PC-3 (cell line): ENCODE results near the gene C19orf12. TPM values are rescaled to one million over a fixed set of nuclear protein-coding genes. Genes with fewer than 3 reads are reported as not detected.

ENCODE experiments used
- ATAC-seq: fragments of 200-7000 bp; cut with Tn5 transposase; 2 replicates; pipeline ENCODE4 v1.9.1; 2020; ENCODE audit warnings: mild to moderate bottlenecking, moderate library complexity
- BruUV-seq: library from RNA; stranded (reverse); fragments of 400-500 nt; replicated peaks from 2 replicates; lab custom pipeline; 2021; lab: Mats Ljungman, UMichigan
- CTCF ChIA-PET: fragments of 300-600 bp; sonication (Branson Sonifier 250); formaldehyde crosslinking; loops from one replicate; lab custom pipeline; 2022; ENCODE audit warnings: antibody characterized with exemption; lab: Charles Lee
- POLR2A ChIA-PET: fragments of 300-600 bp; sonication (Branson Sonifier 250); formaldehyde crosslinking; loops from one replicate; lab custom pipeline; 2022; ENCODE audit warnings: antibody characterized with exemption; ENCODE audit not compliant: unreplicated experiment; lab: Charles Lee
- DNase-seq: peaks from one replicate; pipeline ENCODE4 v3.0.0-alpha.2; 2015
- H2AFZ ChIP-seq: fragments of 300-600 bp; sonication (generic); 2 replicates; pipeline ENCODE4 v1.6.0; 2016; ENCODE audit warnings: antibody characterized with exemption, low read length
- H3F3A ChIP-seq: fragments of 300-600 bp; sonication (generic); one replicate; pipeline ENCODE4 v1.6.0; 2017; ENCODE audit warnings: antibody characterized with exemption, low read length, control low read depth, mild to moderate bottlenecking; ENCODE audit not compliant: unreplicated experiment
- H3K27ac ChIP-seq: fragments of 300-600 bp; sonication (generic); 2 replicates; pipeline ENCODE4 v1.5.1; 2016; ENCODE audit warnings: mild to moderate bottlenecking, low read length
- H3K27me3 ChIP-seq: fragments of 300-600 bp; sonication (generic); 2 replicates; pipeline ENCODE4 v1.6.1; 2016; ENCODE audit warnings: low read length, mixed read lengths
- H3K36me3 ChIP-seq: fragments of 300-600 bp; sonication (generic); 2 replicates; pipeline ENCODE4 v1.6.1; 2016; ENCODE audit warnings: low read depth, mixed run types, low read length, mixed read lengths
- H3K4me1 ChIP-seq: fragments of 300-600 bp; sonication (generic); 2 replicates; pipeline ENCODE4 v1.5.1; 2016; ENCODE audit warnings: low read length; ENCODE audit not compliant: insufficient read depth
- H3K4me2 ChIP-seq: fragments of 300-600 bp; sonication (generic); 2 replicates; pipeline ENCODE4 v1.6.0; 2016; ENCODE audit warnings: low read length
- H3K4me3 ChIP-seq: fragments of 300-600 bp; sonication (generic); 2 replicates; pipeline ENCODE4 v1.5.1; 2016; ENCODE audit warnings: mild to moderate bottlenecking, low read length, mixed read lengths
- H3K79me2 ChIP-seq: fragments of 300-600 bp; sonication (generic); 2 replicates; pipeline ENCODE4 v1.6.1; 2017; ENCODE audit warnings: low read length, mixed read lengths
- H3K9ac ChIP-seq: fragments of 300-600 bp; sonication (generic); 2 replicates; pipeline ENCODE4 v1.6.0; 2016; ENCODE audit warnings: mild to moderate bottlenecking, low read length
- H3K9me2 ChIP-seq: fragments of 300-600 bp; sonication (generic); replicated peaks from 2 replicates; pipeline ENCODE4 v1.6.1; 2016; ENCODE audit warnings: mixed run types, low read length, mixed read lengths
- H3K9me3 ChIP-seq: fragments of 300-600 bp; sonication (generic); 2 replicates; pipeline ENCODE4 v1.6.1; 2016; ENCODE audit warnings: low read length, mixed read lengths
- H4K20me1 ChIP-seq: fragments of 300-600 bp; sonication (generic); 2 replicates; pipeline ENCODE4 v1.6.1; 2016; ENCODE audit warnings: low read length, mixed read lengths
- CTCF ChIP-seq: fragments of 300-600 bp; sonication (generic); conservative IDR thresholded peaks from 2 replicates; pipeline ENCODE4 v1.5.1; 2017; ENCODE audit warnings: antibody characterized with exemption, low read depth, mild to moderate bottlenecking, low read length
- EZH2 ChIP-seq: fragments of 300-600 bp; sonication (generic); IDR thresholded peaks from one replicate; pipeline ENCODE4 v1.6.1; 2017; ENCODE audit warnings: antibody characterized with exemption, mild to moderate bottlenecking, low read length; ENCODE audit not compliant: unreplicated experiment
- EZH2phosphoT487 ChIP-seq: fragments of 300-600 bp; sonication (generic); IDR thresholded peaks from 2 replicates; pipeline ENCODE4 v1.6.1; 2018; ENCODE audit warnings: mild to moderate bottlenecking, antibody characterized with exemption, low read length, borderline replicate concordance
- intact Hi-C: fragments of 100-400 bp; cut with micrococcal nuclease; formaldehyde crosslinking; loops from 2 replicates; pipeline ENCODE4 v1.9.0; 2023
- total RNA-seq: library from RNA; depleted of rRNA; stranded (reverse); fragments of >200 nt; gene quantifications from 2 replicates; pipeline ENCODE4 v1.2.3, GENCODE V29; 2014

Gene C19orf12
- total RNA-seq, 1 experiment from 2014 or later: 11.8 TPM

GRCh38 chr19:29751932-29752331 is 36.9 kb upstream of the C19orf12 start:
- Histone ChIP-seq H3K4me1 (no peaks in the 10 kb centered on the region), H3K9me3 (no peaks in the 10 kb centered on the region), H3K4me2 (no peak overlapping the region), H3K27ac (no peak overlapping the region), H4K20me1 (no peaks in the 10 kb centered on the region), H3K36me3 (no peaks in the 10 kb centered on the region), H3K27me3 (no peaks in the 10 kb centered on the region), H3K79me2 (no peaks in the 10 kb centered on the region), H3F3A (no peaks in the 10 kb centered on the region), H3K9ac (no peak overlapping the region), H3K4me3 (no peak overlapping the region), H3K9me2 (no peaks in the 10 kb centered on the region), H2AFZ (no peak overlapping the region)
- no TSS peak for BruUV-seq
- ATAC-seq: no peak
- CTCF ChIA-PET: no interaction called here
- DNase-seq: no peak
- POLR2A ChIA-PET: no interaction called here
- TF ChIP-seq CTCF (no peak), EZH2 (no peak), EZH2phosphoT487 (no peak)
- intact Hi-C loops: no loop called here

DNA sequence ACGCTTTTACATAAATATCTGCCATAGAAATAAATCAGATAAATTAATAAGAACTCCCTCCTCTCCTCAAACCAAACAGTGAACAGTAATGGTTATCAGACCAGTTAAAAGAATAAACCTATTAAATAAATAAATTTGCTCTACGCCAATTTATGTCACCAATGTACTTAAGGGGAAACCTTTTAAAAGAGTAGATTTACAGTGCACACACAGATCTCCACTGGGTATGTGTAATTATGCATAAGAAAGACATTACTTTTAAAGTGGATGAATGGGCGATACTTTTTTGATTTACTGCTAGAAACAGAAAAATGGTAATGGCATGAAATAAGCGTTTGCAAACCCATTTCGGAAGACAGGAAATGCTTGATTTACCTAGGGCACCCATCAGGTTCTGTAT is 34.9 kb upstream of the C19orf12 start:
- TF ChIP-seq CTCF: no peak
- no peak for TF ChIP-seq EZH2
- TF ChIP-seq EZH2phosphoT487: no peak
- ATAC-seq: no peak
- intact Hi-C loops: no loop called here
- no peaks in the 10 kb centered on the region for H3F3A ChIP-seq
- no peaks in the 10 kb centered on the region for H3K4me1 ChIP-seq
- POLR2A ChIA-PET: interaction anchor here (0.5 kb wide), 1 partner anchor 67 kb away, joined by 9 read pairs; no protein-coding TSS in a partner anchor
- no peak overlapping the region for H2AFZ ChIP-seq
- no peaks in the 10 kb centered on the region for H3K9me3 ChIP-seq
- no peaks in the 10 kb centered on the region for H3K36me3 ChIP-seq
- no peak for DNase-seq
- H3K27ac ChIP-seq: no peak overlapping the region
- BruUV-seq: no TSS peak
- H3K79me2 ChIP-seq: no peaks in the 10 kb centered on the region
- H3K4me3 ChIP-seq: no peak overlapping the region
- CTCF ChIA-PET: no interaction called here
- no peak overlapping the region for H3K4me2 ChIP-seq
- no peak overlapping the region for H3K9ac ChIP-seq
- H4K20me1 ChIP-seq: no peaks in the 10 kb centered on the region
- no peaks in the 10 kb centered on the region for H3K27me3 ChIP-seq
- H3K9me2 ChIP-seq: no peaks in the 10 kb centered on the region

- Histone ChIP-seq H3K9me2 (no peaks in the 10 kb centered on the region), H3K4me3 (no peak overlapping the region), H3K27ac (no peak overlapping the region), H3K9ac (no peak overlapping the region), H3K4me1 (no peaks in the 10 kb centered on the region), H3K27me3 (no peaks in the 10 kb centered on the region), H4K20me1 (no peaks in the 10 kb centered on the region), H3F3A (no peaks in the 10 kb centered on the region), H3K9me3 (no peaks in the 10 kb centered on the region), H3K79me2 (no peaks in the 10 kb centered on the region), H2AFZ (no peak overlapping the region), H3K4me2 (no peak overlapping the region), H3K36me3 (no peaks in the 10 kb centered on the region)
- BruUV-seq: no TSS peak
- TF ChIP-seq EZH2 (no peak), EZH2phosphoT487 (no peak), CTCF (no peak)
- intact Hi-C loops: no loop called here
- ChIA-PET CTCF (no interaction called here), POLR2A (interaction anchor here (0.5 kb wide), 1 partner anchor 68 kb away, joined by 9 read pairs; no protein-coding TSS in a partner anchor)
- DNase-seq (no peak), ATAC-seq (no peak)
Measured at GRCh38 chr19:29748996-29749849, 34.2 kb upstream of the C19orf12 start.
